ENCODE results near the gene ODC1. TPM values are rescaled to one million over a fixed set of nuclear protein-coding genes. Genes with fewer than 3 reads are reported as not detected.
A peak's percentile ranks its signal among the peaks of the same experiment; 100 is the strongest.

ODC1 gene
- polyA plus RNA-seq, 1 of the 3 experiments (the other 2 are of a cell fraction) = 253 TPM

DNA sequence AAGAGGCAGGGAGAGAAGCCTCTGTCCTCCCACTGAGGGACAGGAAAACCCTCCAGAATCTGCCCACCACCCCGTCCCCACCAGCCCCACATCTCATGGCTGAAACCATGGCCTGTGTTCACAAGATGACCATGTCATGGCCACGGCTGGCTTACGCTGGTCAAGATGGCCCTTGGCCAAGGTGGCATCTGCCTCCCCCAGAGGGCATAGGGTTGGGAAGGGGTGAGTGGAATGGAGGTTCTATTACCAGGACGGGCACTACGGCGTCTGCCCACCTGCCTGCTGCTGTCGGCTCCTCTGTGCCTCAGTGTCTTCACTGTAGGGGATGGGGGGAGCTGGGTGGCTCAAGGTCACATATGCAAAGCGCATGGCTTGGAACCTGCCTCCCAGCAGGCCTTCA is 19.8 kb downstream of the ODC1 start:
- H3K27me3 ChIP-seq (ENCODE audit: insufficient read depth) = no peaks in the 10 kb centered on the region
- H3F3A ChIP-seq (replicated peaks; ENCODE audit: insufficient read depth) = no peaks in the 10 kb centered on the region
- H3K9me3 ChIP-seq = no peaks in the 10 kb centered on the region
- DNase-seq = peak; percentile 36
- TF ChIP-seq GABPA (IDR thresholded peaks at IDR 0.05; ENCODE audit: low read depth) (no peak), RXRA (IDR thresholded peaks at IDR 0.05; ENCODE audit: borderline replicate concordance, low read depth) (no peak), NRF1 (IDR thresholded peaks at IDR 0.05; ENCODE audit: low read depth, low read length) (no peak), ELF1 (IDR thresholded peaks at IDR 0.05) (no peak), FOXJ3 (CRISPR knock-in tag; IDR thresholded peaks at IDR 0.05) (no peak)
- TF ChIP-seq, protein P1, sequence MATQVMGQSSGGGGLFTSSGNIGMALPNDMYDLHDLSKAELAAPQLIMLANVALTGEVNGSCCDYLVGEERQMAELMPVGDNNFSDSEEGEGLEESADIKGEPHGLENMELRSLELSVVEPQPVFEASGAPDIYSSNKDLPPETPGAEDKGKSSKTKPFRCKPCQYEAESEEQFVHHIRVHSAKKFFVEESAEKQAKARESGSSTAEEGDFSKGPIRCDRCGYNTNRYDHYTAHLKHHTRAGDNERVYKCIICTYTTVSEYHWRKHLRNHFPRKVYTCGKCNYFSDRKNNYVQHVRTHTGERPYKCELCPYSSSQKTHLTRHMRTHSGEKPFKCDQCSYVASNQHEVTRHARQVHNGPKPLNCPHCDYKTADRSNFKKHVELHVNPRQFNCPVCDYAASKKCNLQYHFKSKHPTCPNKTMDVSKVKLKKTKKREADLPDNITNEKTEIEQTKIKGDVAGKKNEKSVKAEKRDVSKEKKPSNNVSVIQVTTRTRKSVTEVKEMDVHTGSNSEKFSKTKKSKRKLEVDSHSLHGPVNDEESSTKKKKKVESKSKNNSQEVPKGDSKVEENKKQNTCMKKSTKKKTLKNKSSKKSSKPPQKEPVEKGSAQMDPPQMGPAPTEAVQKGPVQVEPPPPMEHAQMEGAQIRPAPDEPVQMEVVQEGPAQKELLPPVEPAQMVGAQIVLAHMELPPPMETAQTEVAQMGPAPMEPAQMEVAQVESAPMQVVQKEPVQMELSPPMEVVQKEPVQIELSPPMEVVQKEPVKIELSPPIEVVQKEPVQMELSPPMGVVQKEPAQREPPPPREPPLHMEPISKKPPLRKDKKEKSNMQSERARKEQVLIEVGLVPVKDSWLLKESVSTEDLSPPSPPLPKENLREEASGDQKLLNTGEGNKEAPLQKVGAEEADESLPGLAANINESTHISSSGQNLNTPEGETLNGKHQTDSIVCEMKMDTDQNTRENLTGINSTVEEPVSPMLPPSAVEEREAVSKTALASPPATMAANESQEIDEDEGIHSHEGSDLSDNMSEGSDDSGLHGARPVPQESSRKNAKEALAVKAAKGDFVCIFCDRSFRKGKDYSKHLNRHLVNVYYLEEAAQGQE (IDR thresholded peaks at IDR 0.05; ENCODE audit: low read depth, low read length) = no peak
- no peak overlapping the region for H3K9ac ChIP-seq
- CTCF ChIA-PET = interaction anchor here (0.6 to 8.3 kb wide), 6 partner anchors 19 to 614 kb away, joined by 3 to 53 read pairs (median 3); no protein-coding TSS in a partner anchor
- H3K4me2 ChIP-seq = no peak overlapping the region
- no peaks in the 10 kb centered on the region for H4K20me1 ChIP-seq (ENCODE audit: insufficient read depth)
- no peak overlapping the region for H2AFZ ChIP-seq (ENCODE audit: low read depth)
- H3K4me3 ChIP-seq (ENCODE audit: low read depth in 2 of 2, low read length in 1 of 2) = no peak overlapping the region
- no peak overlapping the region for H3K27ac ChIP-seq (ENCODE audit: low read depth in 2 of 2, low read length in 1 of 2)
- 90% methylated on average over 5 of the region's 8 CpGs for WGBS (ENCODE audit: low lambda C conversion rate)
- POLR2A ChIA-PET = no interaction called here
- H3K4me1 ChIP-seq (ENCODE audit: control insufficient read depth in 1 of 2, insufficient read depth in 2 of 2, low read depth in 1 of 2, low read length in 1 of 2) = peaks cover 0 to 3% of the 10 kb centered on the region in 2 experiments; a peak in 1 of 4 replicates
- no peaks in the 10 kb centered on the region for H3K9me2 ChIP-seq
- peaks cover 0 to 14% of the 10 kb centered on the region in 2 experiments for H3K36me3 ChIP-seq (replicated peaks in 1 of 2; ENCODE audit: control insufficient read depth in 1 of 2, insufficient read depth in 2 of 2, low read length in 1 of 2)
- no peaks in the 10 kb centered on the region for H3K79me2 ChIP-seq (ENCODE audit: insufficient read depth)

DNA sequence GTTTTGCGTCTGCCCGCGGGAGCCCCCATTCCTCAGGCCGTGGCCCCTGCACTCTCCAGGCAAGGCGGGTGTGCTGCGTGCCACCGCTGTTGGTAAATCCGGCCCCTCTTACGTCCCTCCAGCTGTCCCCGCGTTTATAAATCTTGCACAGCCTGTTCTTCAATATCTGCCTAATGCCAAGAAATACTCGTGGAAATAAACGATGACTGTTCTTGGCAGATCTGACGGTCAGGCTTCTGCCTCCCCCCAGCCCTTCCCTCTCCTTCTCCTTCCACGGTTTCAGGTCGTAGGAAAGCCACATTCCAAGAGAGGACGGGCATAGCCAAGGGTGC is 20.5 kb downstream of the ODC1 start:
- DNase-seq = no peak
- H3K9me3 ChIP-seq = no peaks in the 10 kb centered on the region
- H3K27ac ChIP-seq (ENCODE audit: low read depth in 2 of 2, low read length in 1 of 2) = no peak overlapping the region
- WGBS (ENCODE audit: low lambda C conversion rate) = 93% methylated on average over 17 of the region's 17 CpGs
- no peak overlapping the region for H2AFZ ChIP-seq (ENCODE audit: low read depth)
- CTCF ChIA-PET = interaction anchor here (0.6 to 8.3 kb wide), 3 partner anchors 18 to 303 kb away, joined by 3 to 53 read pairs (median 4); no protein-coding TSS in a partner anchor
- no peak overlapping the region for H3K9ac ChIP-seq
- no peaks in the 10 kb centered on the region for H4K20me1 ChIP-seq (ENCODE audit: insufficient read depth)
- H3K4me3 ChIP-seq (ENCODE audit: low read depth in 2 of 2, low read length in 1 of 2) = no peak overlapping the region
- peaks cover 0 to 16% of the 10 kb centered on the region in 2 experiments for H3K36me3 ChIP-seq (replicated peaks in 1 of 2; ENCODE audit: control insufficient read depth in 1 of 2, insufficient read depth in 2 of 2, low read length in 1 of 2)
- H3F3A ChIP-seq (replicated peaks; ENCODE audit: insufficient read depth) = no peaks in the 10 kb centered on the region
- no peaks in the 10 kb centered on the region for H3K9me2 ChIP-seq
- H3K27me3 ChIP-seq (ENCODE audit: insufficient read depth) = no peaks in the 10 kb centered on the region
- POLR2A ChIA-PET = no interaction called here
- H3K4me2 ChIP-seq = no peak overlapping the region
- no peaks in the 10 kb centered on the region for H3K79me2 ChIP-seq (ENCODE audit: insufficient read depth)
- peaks cover 0 to 3% of the 10 kb centered on the region in 2 experiments; a peak in 1 of 4 replicates for H3K4me1 ChIP-seq (ENCODE audit: control insufficient read depth in 1 of 2, insufficient read depth in 2 of 2, low read depth in 1 of 2, low read length in 1 of 2)
- TF ChIP-seq, protein P2, sequence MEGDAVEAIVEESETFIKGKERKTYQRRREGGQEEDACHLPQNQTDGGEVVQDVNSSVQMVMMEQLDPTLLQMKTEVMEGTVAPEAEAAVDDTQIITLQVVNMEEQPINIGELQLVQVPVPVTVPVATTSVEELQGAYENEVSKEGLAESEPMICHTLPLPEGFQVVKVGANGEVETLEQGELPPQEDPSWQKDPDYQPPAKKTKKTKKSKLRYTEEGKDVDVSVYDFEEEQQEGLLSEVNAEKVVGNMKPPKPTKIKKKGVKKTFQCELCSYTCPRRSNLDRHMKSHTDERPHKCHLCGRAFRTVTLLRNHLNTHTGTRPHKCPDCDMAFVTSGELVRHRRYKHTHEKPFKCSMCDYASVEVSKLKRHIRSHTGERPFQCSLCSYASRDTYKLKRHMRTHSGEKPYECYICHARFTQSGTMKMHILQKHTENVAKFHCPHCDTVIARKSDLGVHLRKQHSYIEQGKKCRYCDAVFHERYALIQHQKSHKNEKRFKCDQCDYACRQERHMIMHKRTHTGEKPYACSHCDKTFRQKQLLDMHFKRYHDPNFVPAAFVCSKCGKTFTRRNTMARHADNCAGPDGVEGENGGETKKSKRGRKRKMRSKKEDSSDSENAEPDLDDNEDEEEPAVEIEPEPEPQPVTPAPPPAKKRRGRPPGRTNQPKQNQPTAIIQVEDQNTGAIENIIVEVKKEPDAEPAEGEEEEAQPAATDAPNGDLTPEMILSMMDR (IDR thresholded peaks at IDR 0.05) = no peak
- TF ChIP-seq, protein P3, sequence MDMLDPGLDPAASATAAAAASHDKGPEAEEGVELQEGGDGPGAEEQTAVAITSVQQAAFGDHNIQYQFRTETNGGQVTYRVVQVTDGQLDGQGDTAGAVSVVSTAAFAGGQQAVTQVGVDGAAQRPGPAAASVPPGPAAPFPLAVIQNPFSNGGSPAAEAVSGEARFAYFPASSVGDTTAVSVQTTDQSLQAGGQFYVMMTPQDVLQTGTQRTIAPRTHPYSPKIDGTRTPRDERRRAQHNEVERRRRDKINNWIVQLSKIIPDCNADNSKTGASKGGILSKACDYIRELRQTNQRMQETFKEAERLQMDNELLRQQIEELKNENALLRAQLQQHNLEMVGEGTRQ (IDR thresholded peaks at IDR 0.05; ENCODE audit: borderline replicate concordance, low read depth, low read length) = no peak
- TF ChIP-seq GATA2 (CRISPR knock-in tag; IDR thresholded peaks at IDR 0.05) = no peak
- TF ChIP-seq MXI1 (IDR thresholded peaks at IDR 0.05; ENCODE audit: low read depth, low read length) = no peak
- TF ChIP-seq JUND (IDR thresholded peaks at IDR 0.05) = no peak
- TF ChIP-seq POLR2AphosphoS5 (IDR thresholded peaks at IDR 0.05; ENCODE audit: low read depth, low read length) = no peak
- TF ChIP-seq, protein P4, sequence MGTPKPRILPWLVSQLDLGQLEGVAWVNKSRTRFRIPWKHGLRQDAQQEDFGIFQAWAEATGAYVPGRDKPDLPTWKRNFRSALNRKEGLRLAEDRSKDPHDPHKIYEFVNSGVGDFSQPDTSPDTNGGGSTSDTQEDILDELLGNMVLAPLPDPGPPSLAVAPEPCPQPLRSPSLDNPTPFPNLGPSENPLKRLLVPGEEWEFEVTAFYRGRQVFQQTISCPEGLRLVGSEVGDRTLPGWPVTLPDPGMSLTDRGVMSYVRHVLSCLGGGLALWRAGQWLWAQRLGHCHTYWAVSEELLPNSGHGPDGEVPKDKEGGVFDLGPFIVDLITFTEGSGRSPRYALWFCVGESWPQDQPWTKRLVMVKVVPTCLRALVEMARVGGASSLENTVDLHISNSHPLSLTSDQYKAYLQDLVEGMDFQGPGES (IDR thresholded peaks at IDR 0.05; ENCODE audit: low read depth, low read length) = no peak
- no peak for TF ChIP-seq RAD21 (IDR thresholded peaks at IDR 0.05; ENCODE audit: low read length)
- TF ChIP-seq EP300 (IDR thresholded peaks at IDR 0.05; ENCODE audit: borderline replicate concordance in 1 of 2, low read depth in 1 of 2, low read length in 1 of 2) = no peak
- TF ChIP-seq NFIC (IDR thresholded peaks at IDR 0.05; ENCODE audit: borderline replicate concordance) = no peak
